Panc1 (cell line): ENCODE results near the gene BLNK.

Experiments used
- POLR2AphosphoS5 ChIP-seq: IDR thresholded peaks from 2 replicates; pipeline ENCODE4 v1.6.1; 2012; ENCODE audit warnings: mild to moderate bottlenecking, low read depth, low read length, moderate library complexity
- SIN3A ChIP-seq: IDR thresholded peaks from 2 replicates; pipeline ENCODE4 v1.6.1; 2012; ENCODE audit warnings: low read depth, mild to moderate bottlenecking, low read length, moderate library complexity, borderline replicate concordance; ENCODE audit not compliant: insufficient read depth
- TCF7L2 ChIP-seq: IDR thresholded peaks from 2 replicates; pipeline ENCODE4 v1.6.1; 2011; ENCODE audit warnings: mild to moderate bottlenecking, low read depth, low read length, inconsistent platforms
- TF ChIP-seq, protein P1 (sequence below): fragments of 450-650 bp; IDR thresholded peaks from 2 replicates; pipeline ENCODE4 v1.5.1; 2017; ENCODE audit warnings: mild to moderate bottlenecking
- TF ChIP-seq, protein P2 (sequence below), 2 experiments: IDR thresholded peaks; 2 replicates each; pipeline ENCODE4 v1.6.1; 2011 to 2012; ENCODE audit warnings: low read depth in 2 of 2, control low read depth in 1 of 2, low read length in 1 of 2, mild to moderate bottlenecking in 1 of 2, moderate library complexity in 1 of 2; ENCODE audit not compliant: insufficient read depth in 1 of 2

DNA sequence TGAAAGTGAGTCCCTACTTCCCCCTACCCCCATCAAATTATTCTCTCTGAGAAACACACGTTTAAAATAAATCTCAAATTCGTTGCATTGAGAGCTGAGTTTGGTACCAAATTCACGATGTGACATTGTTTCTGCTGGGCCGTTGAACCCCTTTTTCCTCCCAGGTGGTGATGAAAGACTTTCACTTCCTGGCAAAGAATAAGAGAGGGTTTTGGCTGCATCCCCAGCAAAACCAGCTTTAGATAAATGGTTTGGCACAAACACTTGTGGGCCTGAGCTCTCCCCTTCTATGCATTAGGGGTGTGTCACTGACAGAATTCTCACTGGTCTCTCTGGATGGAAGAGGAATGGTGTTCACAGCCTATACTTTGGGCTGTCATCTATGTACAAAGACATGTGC is 24.1 kb upstream of the BLNK start:
- TF ChIP-seq, protein P1, sequence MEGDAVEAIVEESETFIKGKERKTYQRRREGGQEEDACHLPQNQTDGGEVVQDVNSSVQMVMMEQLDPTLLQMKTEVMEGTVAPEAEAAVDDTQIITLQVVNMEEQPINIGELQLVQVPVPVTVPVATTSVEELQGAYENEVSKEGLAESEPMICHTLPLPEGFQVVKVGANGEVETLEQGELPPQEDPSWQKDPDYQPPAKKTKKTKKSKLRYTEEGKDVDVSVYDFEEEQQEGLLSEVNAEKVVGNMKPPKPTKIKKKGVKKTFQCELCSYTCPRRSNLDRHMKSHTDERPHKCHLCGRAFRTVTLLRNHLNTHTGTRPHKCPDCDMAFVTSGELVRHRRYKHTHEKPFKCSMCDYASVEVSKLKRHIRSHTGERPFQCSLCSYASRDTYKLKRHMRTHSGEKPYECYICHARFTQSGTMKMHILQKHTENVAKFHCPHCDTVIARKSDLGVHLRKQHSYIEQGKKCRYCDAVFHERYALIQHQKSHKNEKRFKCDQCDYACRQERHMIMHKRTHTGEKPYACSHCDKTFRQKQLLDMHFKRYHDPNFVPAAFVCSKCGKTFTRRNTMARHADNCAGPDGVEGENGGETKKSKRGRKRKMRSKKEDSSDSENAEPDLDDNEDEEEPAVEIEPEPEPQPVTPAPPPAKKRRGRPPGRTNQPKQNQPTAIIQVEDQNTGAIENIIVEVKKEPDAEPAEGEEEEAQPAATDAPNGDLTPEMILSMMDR = no peak
- TF ChIP-seq POLR2AphosphoS5 (no peak), SIN3A (no peak), TCF7L2 (no peak)
- TF ChIP-seq, protein P2, sequence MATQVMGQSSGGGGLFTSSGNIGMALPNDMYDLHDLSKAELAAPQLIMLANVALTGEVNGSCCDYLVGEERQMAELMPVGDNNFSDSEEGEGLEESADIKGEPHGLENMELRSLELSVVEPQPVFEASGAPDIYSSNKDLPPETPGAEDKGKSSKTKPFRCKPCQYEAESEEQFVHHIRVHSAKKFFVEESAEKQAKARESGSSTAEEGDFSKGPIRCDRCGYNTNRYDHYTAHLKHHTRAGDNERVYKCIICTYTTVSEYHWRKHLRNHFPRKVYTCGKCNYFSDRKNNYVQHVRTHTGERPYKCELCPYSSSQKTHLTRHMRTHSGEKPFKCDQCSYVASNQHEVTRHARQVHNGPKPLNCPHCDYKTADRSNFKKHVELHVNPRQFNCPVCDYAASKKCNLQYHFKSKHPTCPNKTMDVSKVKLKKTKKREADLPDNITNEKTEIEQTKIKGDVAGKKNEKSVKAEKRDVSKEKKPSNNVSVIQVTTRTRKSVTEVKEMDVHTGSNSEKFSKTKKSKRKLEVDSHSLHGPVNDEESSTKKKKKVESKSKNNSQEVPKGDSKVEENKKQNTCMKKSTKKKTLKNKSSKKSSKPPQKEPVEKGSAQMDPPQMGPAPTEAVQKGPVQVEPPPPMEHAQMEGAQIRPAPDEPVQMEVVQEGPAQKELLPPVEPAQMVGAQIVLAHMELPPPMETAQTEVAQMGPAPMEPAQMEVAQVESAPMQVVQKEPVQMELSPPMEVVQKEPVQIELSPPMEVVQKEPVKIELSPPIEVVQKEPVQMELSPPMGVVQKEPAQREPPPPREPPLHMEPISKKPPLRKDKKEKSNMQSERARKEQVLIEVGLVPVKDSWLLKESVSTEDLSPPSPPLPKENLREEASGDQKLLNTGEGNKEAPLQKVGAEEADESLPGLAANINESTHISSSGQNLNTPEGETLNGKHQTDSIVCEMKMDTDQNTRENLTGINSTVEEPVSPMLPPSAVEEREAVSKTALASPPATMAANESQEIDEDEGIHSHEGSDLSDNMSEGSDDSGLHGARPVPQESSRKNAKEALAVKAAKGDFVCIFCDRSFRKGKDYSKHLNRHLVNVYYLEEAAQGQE (IDR thresholded peaks at IDR 0.05; ENCODE audit: insufficient read depth in 1 of 2, low read depth in 2 of 2, low read length in 1 of 2) = no peak
